GM12864 (cell line): ENCODE measurements around the gene UQCC3.

Experiments
- DNase-seq: peaks from one replicate; pipeline ENCODE4 v3.0.0-alpha.2; 2011; ENCODE audit warnings: low read depth
- H3K4me3 ChIP-seq: 2 replicates; pipeline ENCODE4 v1.5.1; 2011; ENCODE audit warnings: mild to moderate bottlenecking, low read depth, low read length, control low read depth
- TF ChIP-seq, protein P1 (sequence below): IDR thresholded peaks from 2 replicates; pipeline ENCODE4 v1.5.1; 2011; ENCODE audit warnings: low read depth, mild to moderate bottlenecking, moderate library complexity, low read length, control low read depth, inconsistent platforms; ENCODE audit errors: missing control alignments

The UQCC3 gene

DNA sequence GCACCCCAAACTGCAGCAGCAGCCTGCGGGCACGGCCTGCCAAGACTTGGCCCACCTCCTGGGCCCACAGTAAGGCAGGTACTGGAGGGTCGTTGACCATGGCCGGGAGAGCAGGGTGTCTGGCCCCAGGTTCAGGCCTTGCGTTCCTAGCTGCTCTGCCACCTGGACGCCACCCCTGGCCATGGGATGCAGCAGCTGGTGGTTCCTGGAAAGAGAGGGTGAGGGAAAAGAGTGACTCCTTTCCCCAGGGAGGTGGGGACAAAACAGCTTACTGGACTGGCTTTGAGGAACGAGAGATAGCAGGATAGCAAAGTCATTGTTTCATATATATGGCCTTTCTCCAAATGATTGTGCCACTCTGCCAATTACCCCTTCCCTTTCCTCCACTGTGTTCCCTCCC lies 33.9 kb downstream of the UQCC3 start:
- DNase-seq: no peak
- TF ChIP-seq, protein P1, sequence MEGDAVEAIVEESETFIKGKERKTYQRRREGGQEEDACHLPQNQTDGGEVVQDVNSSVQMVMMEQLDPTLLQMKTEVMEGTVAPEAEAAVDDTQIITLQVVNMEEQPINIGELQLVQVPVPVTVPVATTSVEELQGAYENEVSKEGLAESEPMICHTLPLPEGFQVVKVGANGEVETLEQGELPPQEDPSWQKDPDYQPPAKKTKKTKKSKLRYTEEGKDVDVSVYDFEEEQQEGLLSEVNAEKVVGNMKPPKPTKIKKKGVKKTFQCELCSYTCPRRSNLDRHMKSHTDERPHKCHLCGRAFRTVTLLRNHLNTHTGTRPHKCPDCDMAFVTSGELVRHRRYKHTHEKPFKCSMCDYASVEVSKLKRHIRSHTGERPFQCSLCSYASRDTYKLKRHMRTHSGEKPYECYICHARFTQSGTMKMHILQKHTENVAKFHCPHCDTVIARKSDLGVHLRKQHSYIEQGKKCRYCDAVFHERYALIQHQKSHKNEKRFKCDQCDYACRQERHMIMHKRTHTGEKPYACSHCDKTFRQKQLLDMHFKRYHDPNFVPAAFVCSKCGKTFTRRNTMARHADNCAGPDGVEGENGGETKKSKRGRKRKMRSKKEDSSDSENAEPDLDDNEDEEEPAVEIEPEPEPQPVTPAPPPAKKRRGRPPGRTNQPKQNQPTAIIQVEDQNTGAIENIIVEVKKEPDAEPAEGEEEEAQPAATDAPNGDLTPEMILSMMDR: no peak
- H3K4me3 ChIP-seq: peak overlapping the region; percentile 67

GRCh38 chr11:62705880-62706849 lies 34.7 kb downstream of the UQCC3 start:
- DNase-seq: peak; percentile 62
- TF ChIP-seq, protein P1: no peak
- peak overlapping the region; percentile 67 for H3K4me3 ChIP-seq

GRCh38 chr11:62706850-62707247 lies 35.4 kb downstream of the UQCC3 start:
- H3K4me3 ChIP-seq: no peak overlapping the region; the same call in 1 of the 2 replicates
- DNase-seq: no peak

DNA sequence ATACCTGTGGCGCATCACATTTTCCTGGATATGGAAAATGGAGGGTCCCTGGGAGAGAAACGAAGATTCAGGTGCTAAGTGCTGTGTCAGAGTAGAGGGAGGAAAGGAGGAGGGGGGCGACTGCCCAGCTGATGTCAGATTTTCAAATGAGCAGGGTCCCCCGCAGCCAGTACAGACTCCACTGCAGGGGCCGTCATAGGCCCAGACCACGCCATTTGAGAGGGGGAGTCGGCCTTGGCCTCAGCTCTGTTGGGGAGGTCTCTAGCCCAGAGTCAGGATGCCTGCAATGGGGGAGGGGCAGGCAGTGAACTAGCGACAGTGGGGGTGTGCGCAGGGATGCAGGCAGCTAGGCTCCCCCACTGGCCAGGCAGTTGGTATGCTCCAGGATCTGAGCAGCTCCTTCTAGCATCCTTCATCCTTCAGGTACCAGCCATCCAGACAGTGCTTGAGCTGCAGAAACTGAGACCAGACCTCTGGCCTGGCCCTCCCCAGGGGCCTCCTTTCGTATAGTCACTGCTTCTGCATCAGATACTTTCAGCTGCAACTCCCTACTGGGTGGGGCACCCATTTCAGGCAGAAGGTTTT lies 35.9 kb downstream of the UQCC3 start, which contains the start of the genes BSCL2 and GNG3:
BSCL2 (minus strand) TSS at position 148 of the 585 bp plus-strand sequence. CDS start 229 bp downstream, outside the sequence.
GNG3 (plus strand) TSS at position 400 of the 585 bp plus-strand sequence. CDS start 620 bp downstream, outside the sequence.
- no peak for DNase-seq
- TF ChIP-seq, protein P1: no peak
- peak within 1 kb of the TSS; percentile 56 for H3K4me3 ChIP-seq

More at GRCh38 chr11:62706850-62707247, 35.4 kb downstream of the UQCC3 start:
- TF ChIP-seq, protein P1: no peak

GRCh38 chr11:62708392-62708791 lies 36.9 kb downstream of the UQCC3 start:
- no peak for DNase-seq
- TF ChIP-seq, protein P1: no peak
- peak overlapping the region; percentile 56; the same call in 1 of the 2 replicates for H3K4me3 ChIP-seq

DNA sequence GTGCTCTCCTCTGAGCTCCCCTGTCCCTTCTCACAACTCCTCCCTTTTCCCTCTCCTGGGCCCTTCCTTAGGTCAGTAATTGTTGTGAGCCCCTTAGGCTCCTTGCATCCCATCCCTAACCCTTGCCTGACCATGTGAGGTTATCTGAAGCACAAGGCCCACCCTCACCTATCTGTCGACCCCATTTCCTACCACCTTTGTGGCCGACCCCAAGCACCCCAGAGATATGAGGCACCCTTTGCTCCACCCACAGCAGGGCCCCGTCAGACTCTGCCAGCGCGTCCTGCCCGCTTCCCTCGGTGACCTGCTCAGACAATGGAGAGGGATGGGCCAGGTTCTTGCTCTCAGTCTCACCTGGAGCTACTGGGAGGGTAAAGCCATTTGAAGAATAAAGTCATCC lies 37.3 kb downstream of the UQCC3 start:
- TF ChIP-seq, protein P1: no peak
- DNase-seq: no peak
- H3K4me3 ChIP-seq: peak overlapping the region; percentile 56
